Mesodermal cell (in vitro differentiated cells): ENCODE data around the gene SLC36A1. TPM values are rescaled to one million over a fixed set of nuclear protein-coding genes. Genes with fewer than 3 reads are reported as not detected.
"Not testable (repeated sequence)": the region's sequence is repeated elsewhere in the genome, so short reads cannot be mapped to it uniquely, and the experiment has no call there.

Experiments
- H3K27ac ChIP-seq: 2 replicates; pipeline ENCODE4 v1.7.0; 2013; ENCODE audit warnings: mild to moderate bottlenecking, low read depth, low read length, moderate library complexity; ENCODE audit not compliant: severe bottlenecking
- H3K36me3 ChIP-seq: 2 replicates; pipeline ENCODE4 v1.7.1; 2013; ENCODE audit warnings: mild to moderate bottlenecking, low read length, moderate library complexity; ENCODE audit not compliant: control insufficient read depth, insufficient read depth
- H3K4me1 ChIP-seq: one replicate; pipeline ENCODE4 v1.7.1; 2013; ENCODE audit warnings: mild to moderate bottlenecking, low read length; ENCODE audit not compliant: insufficient read depth, control insufficient read depth, poor library complexity, severe bottlenecking
- H3K4me3 ChIP-seq: 2 replicates; pipeline ENCODE4 v1.7.0; 2013; ENCODE audit warnings: low read length, control low read depth, mild to moderate bottlenecking; ENCODE audit not compliant: insufficient read depth, poor library complexity, severe bottlenecking; ENCODE audit errors: extremely low read depth
- H3K9me3 ChIP-seq: 2 replicates; pipeline ENCODE4 v1.7.1; 2013; ENCODE audit warnings: mild to moderate bottlenecking, low read length, moderate library complexity; ENCODE audit not compliant: control insufficient read depth
- WGBS, 2 experiments: methylation state at CpG; one replicate each; pipeline ENCODE4 v1.1.5; 2013; ENCODE audit warnings: missing lambda C conversion rate in 2 of 2; ENCODE audit not compliant: insufficient coverage in 2 of 2; 5-methylcytosine and 5-hydroxymethylcytosine counted together
- polyA plus RNA-seq, 2 experiments: library from polyadenylated mRNA; stranded (reverse); fragments of 50-300 nt; gene quantifications; one replicate each; pipeline ENCODE4 v1.2.3, GENCODE V29; 2013

Gene SLC36A1
- polyA plus RNA-seq (2013, experiment 1 of 2) = 3.9 TPM
- polyA plus RNA-seq (2013, experiment 2 of 2) = 4.0 TPM

DNA sequence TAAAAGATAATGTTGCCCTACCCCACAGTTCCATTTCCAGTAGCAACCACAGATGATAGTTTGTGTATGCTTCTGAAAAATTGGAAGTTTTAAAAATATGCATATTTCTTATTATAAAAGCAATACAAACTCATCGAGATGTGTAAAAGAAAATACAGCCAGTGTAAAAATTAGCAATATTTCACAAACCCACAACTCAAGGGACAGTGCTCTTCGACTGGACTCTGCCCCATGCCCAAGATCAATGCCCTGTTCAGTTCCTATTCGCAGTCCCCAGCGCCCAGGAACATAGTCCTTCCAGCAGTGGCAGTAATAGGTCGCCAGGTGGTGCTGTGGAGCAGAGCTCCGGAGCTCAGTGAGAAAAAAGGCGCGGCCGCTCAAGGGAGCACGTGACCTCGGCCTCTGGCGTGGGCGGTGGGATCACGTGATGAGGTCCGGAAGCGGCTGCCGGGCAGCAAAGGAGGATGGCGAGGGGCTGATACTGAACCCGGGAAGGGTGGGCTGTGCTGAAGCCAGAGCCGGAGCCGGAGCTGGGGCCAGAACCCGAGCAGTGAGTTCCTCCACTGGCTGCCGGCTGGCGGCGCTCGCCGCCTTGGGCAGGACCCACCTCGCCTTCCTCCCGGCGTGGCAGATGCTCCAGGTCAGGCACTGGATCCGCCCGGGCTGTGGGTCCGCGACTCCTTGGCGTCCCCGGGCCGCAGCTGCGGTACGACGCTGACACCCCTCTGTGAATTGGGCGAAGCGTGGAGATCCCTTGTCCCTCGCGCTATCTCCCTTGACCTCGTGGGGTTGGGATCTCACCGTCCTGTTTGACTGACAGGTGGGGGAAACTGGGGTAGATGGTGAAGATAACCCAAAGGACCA is at the start of gene SLC36A1:
Gene SLC36A1 (plus strand): TSS at position 430 of the 864 bp plus-strand sequence. CDS start 11,190 bp downstream, outside the sequence.
- peaks cover 9% of the 10 kb centered on the region for H3K4me1 ChIP-seq
- H3K9me3 ChIP-seq = no peaks in the 10 kb centered on the region
- peak within 1 kb of the TSS; percentile 54 for H3K27ac ChIP-seq
- WGBS, 2 experiments = 0 to 2% methylated on average over 35 to 38 of the region's 46 CpGs
- H3K36me3 ChIP-seq = no peaks in the 10 kb centered on the region
- peak within 1 kb of the TSS; percentile 57 for H3K4me3 ChIP-seq

GRCh38 chr5:151405334-151406160 is 41.9 kb upstream of the SLC36A1 start:
- Histone ChIP-seq H3K4me1 (peaks cover 19% of the 10 kb centered on the region), H3K9me3 (no peaks in the 10 kb centered on the region), H3K4me3 (no peak overlapping the region), H3K36me3 (no peaks in the 10 kb centered on the region), H3K27ac (peak overlapping the region; percentile 7)
- WGBS, 2 experiments = 82 to 100% methylated on average over 2 of the region's 4 CpGs

GRCh38 chr5:151406322-151406947 is 41.0 kb upstream of the SLC36A1 start:
- WGBS, 2 experiments = 76 to 86% methylated on average over 3 of the region's 8 CpGs
- Histone ChIP-seq H3K4me3 (no peak overlapping the region), H3K9me3 (no peaks in the 10 kb centered on the region), H3K27ac (peak overlapping the region; percentile 7), H3K4me1 (peaks cover 19% of the 10 kb centered on the region), H3K36me3 (no peaks in the 10 kb centered on the region)

DNA sequence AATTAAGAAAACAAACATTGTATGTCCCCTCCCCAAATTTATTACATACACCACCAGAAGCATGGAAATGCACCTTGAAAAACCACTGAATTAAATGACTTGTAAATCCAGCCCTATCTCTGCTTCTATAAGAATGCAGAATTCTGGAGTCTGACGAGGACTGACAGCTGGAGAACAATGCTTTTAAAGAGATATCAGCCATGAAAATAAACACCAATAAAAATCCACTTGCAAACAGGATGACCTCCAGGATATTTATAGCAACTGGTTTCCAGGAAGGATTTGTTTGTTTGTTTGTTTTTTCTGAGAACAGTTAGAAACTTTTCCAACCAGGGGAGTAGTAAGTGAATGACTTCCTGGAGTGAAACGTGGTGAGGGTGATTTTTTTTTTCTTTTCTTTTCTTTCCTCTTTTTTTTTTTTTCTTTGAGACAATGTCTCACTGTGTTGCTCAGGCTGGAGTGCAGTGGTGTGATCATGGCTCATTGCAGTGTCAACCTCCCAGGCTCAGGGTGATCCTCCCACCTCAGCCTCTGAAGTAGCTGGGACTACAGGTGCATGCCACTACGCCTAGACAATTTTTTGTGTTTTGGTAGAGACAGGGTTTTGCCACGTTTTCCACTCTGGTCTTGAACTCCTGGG is 38.7 kb upstream of the SLC36A1 start:
- 83 to 92% methylated on average over 2 of the region's 4 CpGs for WGBS, 2 experiments
- Histone ChIP-seq H3K36me3 (no peaks in the 10 kb centered on the region), H3K4me1 (peaks cover 19% of the 10 kb centered on the region), H3K27ac (peak overlapping the region; percentile 69), H3K4me3 (no peak overlapping the region), H3K9me3 (no peaks in the 10 kb centered on the region)

GRCh38 chr5:151413800-151414199 is 33.6 kb upstream of the SLC36A1 start:
- WGBS, 2 experiments = 88% methylated on average over 1 of the region's 3 CpGs

GRCh38 chr5:151414536-151414935 is 32.9 kb upstream of the SLC36A1 start:
- no peak overlapping the region for H3K27ac ChIP-seq
- H3K36me3 ChIP-seq = no peaks in the 10 kb centered on the region
- peaks cover 3% of the 10 kb centered on the region for H3K4me1 ChIP-seq
- H3K4me3 ChIP-seq = no peak overlapping the region
- H3K9me3 ChIP-seq = peaks cover 18% of the 10 kb centered on the region
- 79 to 94% methylated on average over 2 of the region's 3 CpGs for whole genome bisulfite sequencing, 2 experiments

More at GRCh38 chr5:151413800-151414199, 33.6 kb upstream of the SLC36A1 start:
- Histone ChIP-seq H3K36me3 (no peaks in the 10 kb centered on the region), H3K4me3 (no peak overlapping the region), H3K9me3 (peaks cover 15% of the 10 kb centered on the region), H3K4me1 (peaks cover 10% of the 10 kb centered on the region), H3K27ac (no peak overlapping the region)

DNA sequence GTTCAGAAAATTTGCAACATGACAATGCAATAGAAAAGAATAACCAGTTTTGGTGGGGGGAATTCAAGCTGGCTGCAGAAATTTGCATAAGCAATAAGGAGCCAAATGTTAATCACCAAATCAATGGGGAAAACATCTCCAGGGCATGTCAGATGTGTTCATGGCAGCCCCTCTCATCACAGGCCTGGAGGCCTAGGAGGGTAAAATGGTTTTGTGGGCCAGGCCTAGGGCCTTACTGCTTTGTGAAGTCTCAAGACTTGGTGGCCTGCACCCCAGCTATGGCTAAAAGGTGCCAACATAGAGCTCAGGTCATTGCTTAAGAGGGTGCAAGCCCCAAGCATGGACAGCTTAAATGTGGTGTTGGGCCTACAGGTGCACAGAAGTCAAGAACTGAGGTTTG is 29.7 kb upstream of the SLC36A1 start:
- Histone ChIP-seq H3K9me3 (peaks cover 22% of the 10 kb centered on the region), H3K4me3 (no peak overlapping the region), H3K4me1 (no peaks in the 10 kb centered on the region), H3K36me3 (no peaks in the 10 kb centered on the region), H3K27ac (no peak overlapping the region)

DNA sequence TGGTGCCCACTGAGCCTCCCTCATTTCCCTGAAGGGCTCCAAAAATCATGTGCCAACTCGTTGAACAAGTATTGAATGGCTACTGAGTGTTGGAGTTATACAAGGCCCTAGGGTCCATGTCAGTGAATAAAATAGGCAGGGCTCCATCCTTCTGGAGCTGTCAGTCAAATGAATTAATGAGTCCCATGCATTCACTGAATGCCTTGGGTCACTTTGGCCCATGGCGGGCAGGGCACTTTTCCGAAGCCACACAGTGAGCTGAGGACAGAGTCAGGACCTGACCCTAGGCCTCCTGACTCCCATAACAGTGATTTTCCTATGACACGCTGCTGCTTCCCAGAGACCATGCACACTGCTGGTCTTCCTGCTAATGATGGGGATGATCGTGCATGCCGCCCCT is 27.3 kb upstream of the SLC36A1 start:
- no peak overlapping the region for H3K27ac ChIP-seq
- WGBS, 2 experiments = 97% methylated on average over 4 of the region's 6 CpGs

DNA sequence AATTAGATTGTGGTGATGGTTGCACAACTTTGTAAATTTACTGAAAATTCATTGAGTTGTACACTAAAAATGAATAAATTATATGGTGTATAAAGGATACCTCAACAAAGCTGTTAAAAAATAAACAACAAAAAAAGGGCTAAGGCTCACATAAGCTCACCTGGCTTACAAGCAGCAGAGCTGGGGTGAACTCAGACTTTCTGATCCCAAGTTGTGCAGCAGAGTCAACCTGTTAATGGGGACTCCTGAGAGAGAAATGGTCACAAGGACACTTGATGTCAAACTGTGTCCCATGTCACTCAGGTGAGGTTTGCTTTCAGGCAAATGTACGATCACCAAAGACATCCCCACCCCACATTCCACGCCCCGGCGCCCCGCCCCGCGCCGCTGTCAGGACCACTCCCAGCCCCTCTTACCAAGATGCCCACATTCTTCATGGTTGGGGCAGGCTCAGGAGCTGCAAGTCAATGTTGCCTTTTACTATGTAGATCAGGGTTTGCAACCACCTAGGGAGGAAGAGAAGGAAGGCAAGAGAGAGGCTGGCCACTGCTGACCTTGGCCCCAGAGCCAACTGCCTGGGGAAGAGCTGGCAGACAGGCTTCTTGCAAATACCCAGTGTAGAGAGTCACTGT is 22.4 kb upstream of the SLC36A1 start:
- H3K9me3 ChIP-seq = peaks cover under 1% of the 10 kb centered on the region
- H3K4me1 ChIP-seq = no peaks in the 10 kb centered on the region
- 37% methylated on average over 3 of the region's 8 CpGs for WGBS, 2 experiments
- no peaks in the 10 kb centered on the region for H3K36me3 ChIP-seq
- no peak overlapping the region for H3K27ac ChIP-seq
- H3K4me3 ChIP-seq = no peak overlapping the region

More for the DNA sequence above, 27.3 kb upstream of the SLC36A1 start:
- Histone ChIP-seq H3K36me3 (no peaks in the 10 kb centered on the region), H3K9me3 (peaks cover 22% of the 10 kb centered on the region), H3K4me1 (no peaks in the 10 kb centered on the region), H3K4me3 (no peak overlapping the region)

DNA sequence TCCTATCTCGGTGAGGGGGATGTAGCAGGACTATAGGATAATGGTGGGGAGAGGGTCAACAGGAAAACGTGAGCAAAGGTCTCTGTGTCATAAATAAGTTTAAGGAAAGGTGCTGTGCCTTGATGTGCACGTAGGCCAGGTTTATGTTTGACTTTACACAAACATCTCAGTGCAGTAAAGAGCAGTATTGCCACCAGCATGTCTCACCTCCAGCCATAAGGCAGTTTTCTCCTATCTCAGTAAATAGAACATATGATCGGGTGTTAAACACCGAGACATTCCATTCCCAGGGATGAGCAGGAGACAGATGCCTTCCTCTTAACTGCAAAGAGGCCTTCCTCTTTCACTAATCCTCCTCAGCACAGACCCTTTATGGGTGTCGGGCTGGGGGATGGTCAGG is 21.1 kb upstream of the SLC36A1 start:
- not testable (repeated sequence) for H3K4me1 ChIP-seq, H3K36me3 ChIP-seq, H3K27ac ChIP-seq, H3K9me3 ChIP-seq, H3K4me3 ChIP-seq
- 90% methylated on average over 2 of the region's 6 CpGs; no CpG with 5 or more reads in 1 of the 2 experiments for WGBS, 2 experiments
